HUES48 (cell line): ENCODE results near the gene TTC14.
"Not testable (repeated sequence)": the region's sequence is repeated elsewhere in the genome, so short reads cannot be mapped to it uniquely, and the experiment has no call there.

Experiments
- H3K27ac ChIP-seq: one replicate; pipeline ENCODE4 v1.7.0; 2013; ENCODE audit warnings: low read depth, low read length, inconsistent platforms
- H3K27me3 ChIP-seq: 2 replicates; pipeline ENCODE4 v1.6.1; 2013; ENCODE audit warnings: mild to moderate bottlenecking, low read length; ENCODE audit not compliant: control insufficient read depth, insufficient read depth
- H3K36me3 ChIP-seq: 2 replicates; pipeline ENCODE4 v1.6.1; 2013; ENCODE audit warnings: low read length; ENCODE audit not compliant: control insufficient read depth, insufficient read depth
- H3K4me1 ChIP-seq: 2 replicates; pipeline ENCODE4 v1.6.1; 2013; ENCODE audit warnings: mild to moderate bottlenecking, low read length; ENCODE audit not compliant: control insufficient read depth, insufficient read depth
- H3K4me3 ChIP-seq: 2 replicates; pipeline ENCODE4 v1.5.1; 2013; ENCODE audit warnings: mild to moderate bottlenecking, low read depth, low read length
- H3K9ac ChIP-seq: 2 replicates; pipeline ENCODE4 v1.6.1; 2013; ENCODE audit warnings: mild to moderate bottlenecking, low read depth, low read length, moderate library complexity
- H3K9me3 ChIP-seq: 2 replicates; pipeline ENCODE4 v1.6.1; 2013; ENCODE audit warnings: low read length; ENCODE audit not compliant: control insufficient read depth, insufficient read depth

Gene TTC14, protein sequence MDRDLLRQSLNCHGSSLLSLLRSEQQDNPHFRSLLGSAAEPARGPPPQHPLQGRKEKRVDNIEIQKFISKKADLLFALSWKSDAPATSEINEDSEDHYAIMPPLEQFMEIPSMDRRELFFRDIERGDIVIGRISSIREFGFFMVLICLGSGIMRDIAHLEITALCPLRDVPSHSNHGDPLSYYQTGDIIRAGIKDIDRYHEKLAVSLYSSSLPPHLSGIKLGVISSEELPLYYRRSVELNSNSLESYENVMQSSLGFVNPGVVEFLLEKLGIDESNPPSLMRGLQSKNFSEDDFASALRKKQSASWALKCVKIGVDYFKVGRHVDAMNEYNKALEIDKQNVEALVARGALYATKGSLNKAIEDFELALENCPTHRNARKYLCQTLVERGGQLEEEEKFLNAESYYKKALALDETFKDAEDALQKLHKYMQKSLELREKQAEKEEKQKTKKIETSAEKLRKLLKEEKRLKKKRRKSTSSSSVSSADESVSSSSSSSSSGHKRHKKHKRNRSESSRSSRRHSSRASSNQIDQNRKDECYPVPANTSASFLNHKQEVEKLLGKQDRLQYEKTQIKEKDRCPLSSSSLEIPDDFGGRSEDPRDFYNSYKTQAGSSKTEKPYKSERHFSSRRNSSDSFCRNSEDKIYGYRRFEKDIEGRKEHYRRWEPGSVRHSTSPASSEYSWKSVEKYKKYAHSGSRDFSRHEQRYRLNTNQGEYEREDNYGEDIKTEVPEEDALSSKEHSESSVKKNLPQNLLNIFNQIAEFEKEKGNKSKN

DNA sequence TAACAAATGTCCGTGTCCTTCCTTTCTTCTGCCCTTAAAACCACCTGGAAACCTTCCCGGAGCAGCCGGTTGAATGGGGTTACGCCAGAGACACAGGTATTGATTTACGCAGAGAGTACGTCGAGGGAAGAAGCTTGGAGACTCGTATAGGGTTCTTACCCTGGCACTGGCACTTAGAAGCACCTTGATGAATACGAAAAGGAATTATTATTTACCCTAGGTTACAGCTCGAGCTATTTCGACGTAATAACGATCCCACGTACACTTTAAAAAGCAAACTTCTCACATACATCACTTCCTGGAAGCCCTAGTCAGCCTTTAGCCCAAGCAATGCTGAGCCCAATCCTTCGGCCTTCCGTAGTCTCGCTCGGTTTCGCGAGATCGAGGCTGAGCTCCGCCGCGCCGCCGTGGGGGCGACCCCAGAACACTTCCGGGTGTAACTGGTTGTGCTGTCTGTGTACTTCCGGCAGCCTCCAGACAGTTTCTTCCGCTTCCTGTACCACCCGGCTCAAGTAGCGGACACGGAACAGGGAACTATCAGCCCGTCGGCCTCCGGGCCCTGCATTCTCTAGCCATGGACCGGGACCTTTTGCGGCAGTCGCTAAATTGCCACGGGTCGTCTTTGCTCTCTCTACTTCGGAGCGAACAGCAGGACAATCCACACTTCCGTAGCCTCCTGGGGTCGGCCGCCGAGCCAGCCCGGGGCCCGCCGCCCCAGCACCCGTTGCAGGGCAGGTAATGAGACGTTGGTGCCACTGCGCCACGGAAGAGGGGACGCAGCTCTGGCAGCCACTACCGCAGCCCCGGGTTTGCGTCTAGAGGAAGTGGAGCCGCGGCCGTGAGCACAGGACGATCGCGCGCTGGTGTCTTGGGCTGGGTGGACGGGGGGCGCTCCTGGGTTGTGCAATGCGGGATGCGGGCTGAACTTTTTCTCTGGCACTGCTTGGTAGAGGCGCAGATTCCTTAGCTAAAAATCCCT, at the start of gene TTC14:
Gene TTC14 (plus strand): TSS at position 476 of the 979 bp plus-strand sequence. CDS start 99 bp downstream, at position 575.
- Histone ChIP-seq H3K9ac (peak within 1 kb of the TSS; percentile 69), H3K4me3 (peak within 1 kb of the TSS; percentile 85), H3K27ac (peak within 1 kb of the TSS; percentile 88), H3K36me3 (peaks cover 36% of the 10 kb centered on the region), H3K9me3 (no peaks in the 10 kb centered on the region), H3K27me3 (peaks cover 9% of the 10 kb centered on the region; the same call in 1 of the 2 replicates), H3K4me1 (0 out of 2 replicates have a peak, but pooled peaks cover 2% of the 10 kb centered on the region)

DNA sequence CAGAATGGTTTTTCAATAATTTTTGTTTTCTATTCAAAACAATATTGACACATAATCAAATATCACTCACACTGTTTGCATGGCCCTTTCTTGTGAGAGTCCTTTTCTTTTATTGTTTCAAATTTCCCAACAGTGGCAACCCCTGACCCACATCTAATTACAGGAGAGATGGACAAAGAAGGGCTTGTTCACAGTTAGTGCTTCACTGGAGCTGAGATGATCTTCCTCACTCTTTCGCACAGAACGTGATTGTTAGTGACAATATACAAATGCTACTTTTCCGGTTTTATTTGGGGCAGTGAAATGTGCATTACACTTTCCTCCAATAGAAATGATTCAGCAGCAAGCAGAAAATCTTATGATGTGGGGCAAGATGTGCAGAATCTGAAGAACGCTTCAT, 38.6 kb upstream of the TTC14 start:
- H3K4me3 ChIP-seq, result no peak overlapping the region
- peaks cover 4% of the 10 kb centered on the region for H3K9me3 ChIP-seq
- H3K9ac ChIP-seq, result no peak overlapping the region
- no peaks in the 10 kb centered on the region for H3K36me3 ChIP-seq
- H3K27me3 ChIP-seq, result no peaks in the 10 kb centered on the region
- H3K4me1 ChIP-seq, result no peaks in the 10 kb centered on the region
- H3K27ac ChIP-seq, result no peak overlapping the region

DNA sequence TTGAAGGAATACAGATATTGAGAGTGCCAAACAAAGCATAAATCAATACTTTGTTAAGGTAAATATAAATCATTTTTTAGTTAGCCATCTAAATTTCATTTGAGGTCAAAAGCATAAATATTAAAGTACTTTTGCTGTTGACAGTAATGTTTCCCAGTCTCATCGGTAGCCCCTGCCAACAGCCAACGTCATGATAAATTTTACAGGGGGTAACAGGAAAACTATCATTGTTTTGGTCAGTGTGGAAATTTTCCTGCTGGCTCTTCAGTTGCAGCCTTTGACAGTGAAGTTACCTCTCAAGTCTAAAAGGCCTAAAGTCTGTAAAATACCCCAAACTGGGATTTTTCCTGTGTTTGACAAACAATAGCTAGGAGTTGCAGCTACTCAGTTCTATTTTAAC, 37.3 kb upstream of the TTC14 start:
- Histone ChIP-seq H3K4me3 (no peak overlapping the region), H3K27me3 (no peaks in the 10 kb centered on the region), H3K9me3 (peaks cover 4% of the 10 kb centered on the region), H3K9ac (no peak overlapping the region), H3K27ac (no peak overlapping the region), H3K4me1 (no peaks in the 10 kb centered on the region), H3K36me3 (no peaks in the 10 kb centered on the region)

DNA sequence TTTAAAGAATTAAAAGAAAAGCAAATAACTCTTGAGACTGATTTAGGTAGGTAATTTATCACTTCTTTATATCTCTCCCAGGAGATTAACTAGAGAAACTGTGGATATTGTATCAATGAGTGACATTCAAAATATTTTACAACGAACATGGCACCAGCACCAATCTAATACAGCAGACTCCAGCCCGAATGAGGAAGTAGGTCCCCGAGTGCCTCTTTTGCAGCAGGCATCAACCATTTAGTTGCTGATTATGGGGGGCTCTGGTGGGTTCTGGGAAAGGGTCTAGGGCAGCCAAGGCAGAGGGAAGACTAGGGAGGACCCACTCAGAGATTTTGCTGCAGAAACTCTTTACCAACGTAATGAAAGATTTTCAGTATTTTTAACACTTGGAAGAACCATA, 31.7 kb upstream of the TTC14 start:
- H3K4me1 ChIP-seq, result peaks cover 6% of the 10 kb centered on the region; the same call in 1 of the 2 replicates
- H3K36me3 ChIP-seq, result no peaks in the 10 kb centered on the region
- no peak overlapping the region for H3K4me3 ChIP-seq
- no peak overlapping the region for H3K9ac ChIP-seq
- H3K27ac ChIP-seq, result no peak overlapping the region
- H3K27me3 ChIP-seq, result no peaks in the 10 kb centered on the region
- H3K9me3 ChIP-seq, result no peaks in the 10 kb centered on the region

DNA sequence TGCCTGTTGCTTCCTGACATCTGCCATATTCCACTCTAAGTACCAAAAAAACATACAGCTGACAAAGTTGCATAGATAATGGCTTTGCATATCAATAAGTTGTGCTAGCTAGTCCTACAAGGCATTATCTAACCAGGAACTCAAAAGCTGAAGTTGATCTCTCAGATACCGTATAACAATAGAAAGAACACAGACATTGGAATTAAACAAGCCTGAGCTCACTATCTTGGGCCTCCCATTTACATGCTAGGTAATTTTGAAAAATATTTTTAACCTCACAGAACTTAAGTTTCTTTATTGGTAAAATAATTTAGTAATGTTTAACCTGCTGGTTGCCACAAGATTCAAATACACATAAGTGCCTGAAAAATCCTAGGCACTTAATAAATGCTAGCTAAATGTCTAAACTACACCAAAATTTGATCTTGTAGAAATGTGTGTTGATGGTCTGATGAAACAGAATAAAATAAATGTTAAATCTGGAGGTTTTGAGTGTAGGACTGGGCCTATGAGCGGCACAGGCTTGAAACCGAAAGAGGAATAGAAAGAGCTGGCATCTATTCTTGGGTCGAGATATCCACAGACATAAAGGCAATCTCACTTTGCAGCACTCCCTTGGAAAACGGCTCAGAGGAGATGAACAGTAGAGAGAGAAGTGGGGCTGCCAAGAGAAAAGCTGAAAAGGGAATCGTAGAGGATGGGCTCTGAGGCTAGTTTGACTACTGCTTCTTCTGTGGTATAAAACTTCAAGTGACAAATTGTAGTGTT, 29.9 kb upstream of the TTC14 start:
- no peak overlapping the region for H3K9ac ChIP-seq
- H3K27me3 ChIP-seq, result no peaks in the 10 kb centered on the region
- H3K4me3 ChIP-seq, result no peak overlapping the region
- no peak overlapping the region for H3K27ac ChIP-seq
- H3K4me1 ChIP-seq, result peaks cover 6% of the 10 kb centered on the region; the same call in 1 of the 2 replicates
- H3K36me3 ChIP-seq, result no peaks in the 10 kb centered on the region
- no peaks in the 10 kb centered on the region for H3K9me3 ChIP-seq

DNA sequence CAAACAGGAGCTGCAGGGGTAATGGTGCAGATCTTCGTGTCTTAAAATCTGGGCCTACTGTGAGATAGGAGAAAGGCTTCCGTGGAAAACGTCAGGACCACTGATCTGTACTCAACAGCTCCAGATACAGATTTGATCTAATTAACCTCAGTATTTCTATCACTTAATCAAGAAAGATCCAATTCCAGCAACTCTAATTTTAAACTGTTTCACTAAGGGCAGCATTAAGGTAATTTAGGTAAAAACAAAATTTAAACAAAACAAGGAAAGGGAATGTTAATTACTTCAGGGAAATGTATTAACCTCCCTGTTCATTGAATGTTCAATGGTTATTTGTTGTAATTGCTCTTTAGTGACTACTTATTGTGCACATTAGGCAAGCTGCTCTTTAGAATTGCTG, 26.4 kb upstream of the TTC14 start:
- Histone ChIP-seq H3K9ac (no peak overlapping the region), H3K36me3 (no peaks in the 10 kb centered on the region), H3K9me3 (no peaks in the 10 kb centered on the region), H3K27me3 (no peaks in the 10 kb centered on the region), H3K27ac (no peak overlapping the region), H3K4me1 (peaks cover 6% of the 10 kb centered on the region; the same call in 1 of the 2 replicates), H3K4me3 (no peak overlapping the region)

DNA sequence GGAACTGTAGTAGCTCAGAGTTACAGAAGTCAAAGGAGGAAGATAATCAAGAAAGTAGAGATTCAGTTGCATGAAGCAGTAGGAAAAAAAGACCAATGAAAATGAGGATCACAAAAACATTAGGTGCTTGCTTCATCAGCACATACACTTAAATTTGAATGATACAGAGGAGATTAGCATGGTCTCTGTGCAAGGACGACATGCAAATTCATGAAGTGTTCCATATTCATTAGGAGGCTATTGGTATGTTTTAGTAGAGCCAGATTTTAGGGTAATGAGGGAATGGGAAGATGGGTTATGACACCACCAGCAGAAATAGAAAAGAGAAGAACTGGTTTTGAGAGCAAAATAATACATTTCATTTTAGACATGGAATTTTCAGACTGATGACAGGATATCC, 21.0 kb upstream of the TTC14 start:
- no peak overlapping the region for H3K4me3 ChIP-seq
- no peaks in the 10 kb centered on the region for H3K36me3 ChIP-seq
- no peaks in the 10 kb centered on the region for H3K9me3 ChIP-seq
- no peak overlapping the region for H3K27ac ChIP-seq
- peaks cover 4% of the 10 kb centered on the region; the same call in 1 of the 2 replicates for H3K4me1 ChIP-seq
- no peak overlapping the region for H3K9ac ChIP-seq
- H3K27me3 ChIP-seq, result no peaks in the 10 kb centered on the region

DNA sequence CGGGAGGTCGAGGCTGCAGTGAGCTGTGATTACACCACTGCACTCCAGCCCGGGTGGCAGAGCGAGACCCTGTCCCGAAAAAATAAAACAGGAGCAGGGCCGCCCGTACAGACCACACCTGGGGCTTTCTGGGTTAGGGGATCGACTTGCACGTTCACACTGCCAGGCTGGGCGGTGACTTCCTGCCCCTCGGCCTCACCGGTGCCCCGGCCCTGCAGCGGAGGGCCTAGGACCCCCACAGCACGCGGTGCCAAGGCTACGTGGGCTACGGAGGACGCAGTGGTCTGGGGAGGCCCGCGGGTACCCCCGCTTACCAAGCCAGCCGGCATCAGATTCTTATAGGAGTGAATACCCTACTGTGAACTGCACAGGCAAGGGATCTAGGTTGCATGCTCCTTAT, 11.6 kb upstream of the TTC14 start:
- Histone ChIP-seq H3K4me3 (no peak overlapping the region), H3K9ac (no peak overlapping the region), H3K4me1 (peaks cover 4% of the 10 kb centered on the region; the same call in 1 of the 2 replicates), H3K9me3 (no peaks in the 10 kb centered on the region), H3K27ac (no peak overlapping the region), H3K36me3 (no peaks in the 10 kb centered on the region), H3K27me3 (no peaks in the 10 kb centered on the region)

DNA sequence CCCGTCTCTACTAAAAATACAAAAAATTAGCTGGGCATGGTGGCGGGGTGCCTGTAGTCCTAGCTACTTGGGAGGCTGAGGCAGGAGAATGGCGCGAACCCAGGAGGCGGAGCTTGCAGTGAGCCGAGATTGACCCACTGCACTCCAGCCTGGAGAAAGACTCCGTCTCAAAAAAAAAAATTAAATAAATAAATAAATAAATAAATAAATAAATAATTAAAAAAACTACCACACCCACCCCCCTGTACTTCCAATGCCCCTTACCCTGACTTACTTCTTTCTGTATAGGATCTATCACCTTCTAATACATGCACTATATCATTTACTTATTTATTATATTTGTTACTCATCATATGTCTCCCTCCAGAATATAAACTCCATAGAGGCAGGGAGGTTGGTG, 8.3 kb upstream of the TTC14 start:
- H3K27me3 ChIP-seq, H3K27ac ChIP-seq, H3K4me1 ChIP-seq, H3K9ac ChIP-seq, H3K4me3 ChIP-seq, H3K9me3 ChIP-seq, H3K36me3 ChIP-seq: not testable (repeated sequence)
